GM19397 (cell line): Measurements from ENCODE around the gene IVNS1ABP.

Source experiments
- ATAC-seq: cut with Tn5 transposase; IDR thresholded peaks from one replicate; pipeline ENCODE4 v1.9.1; 2021; ENCODE audit warnings: mild to moderate bottlenecking, moderate library complexity; ENCODE audit not compliant: unreplicated experiment

IVNS1ABP gene

GRCh38 chr1:185295091-185295490 lies 22.0 kb downstream of the IVNS1ABP start:
- no peak for ATAC-seq

GRCh38 chr1:185293967-185294542 lies 23.0 kb downstream of the IVNS1ABP start:
- no peak for ATAC-seq

- no peak for ATAC-seq
These were observed 24.8 kb downstream of the IVNS1ABP start for GRCh38 chr1:185292237-185292636.

DNA sequence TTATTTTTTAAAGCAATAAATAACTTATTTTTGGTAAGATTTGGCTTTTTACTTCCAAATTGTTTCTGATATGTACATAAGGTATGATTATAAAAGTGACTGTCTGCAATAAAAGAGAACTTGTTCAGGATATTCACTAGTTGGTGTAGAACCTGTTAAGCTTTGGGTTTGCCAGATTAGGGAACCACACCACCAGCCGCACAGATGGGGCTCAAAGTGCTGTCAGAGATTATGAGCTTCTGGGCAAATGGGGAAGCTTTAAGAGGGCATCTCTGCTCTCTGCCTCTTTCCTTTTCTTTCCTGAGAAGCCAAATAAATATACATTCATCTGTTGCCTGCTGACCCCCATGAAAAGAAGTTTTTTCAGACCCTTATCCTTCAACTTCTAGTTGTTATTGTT lies 25.4 kb downstream of the IVNS1ABP start:
- ATAC-seq, result no peak

GRCh38 chr1:185291159-185291558 lies 25.9 kb downstream of the IVNS1ABP start:
- ATAC-seq, result no peak

DNA sequence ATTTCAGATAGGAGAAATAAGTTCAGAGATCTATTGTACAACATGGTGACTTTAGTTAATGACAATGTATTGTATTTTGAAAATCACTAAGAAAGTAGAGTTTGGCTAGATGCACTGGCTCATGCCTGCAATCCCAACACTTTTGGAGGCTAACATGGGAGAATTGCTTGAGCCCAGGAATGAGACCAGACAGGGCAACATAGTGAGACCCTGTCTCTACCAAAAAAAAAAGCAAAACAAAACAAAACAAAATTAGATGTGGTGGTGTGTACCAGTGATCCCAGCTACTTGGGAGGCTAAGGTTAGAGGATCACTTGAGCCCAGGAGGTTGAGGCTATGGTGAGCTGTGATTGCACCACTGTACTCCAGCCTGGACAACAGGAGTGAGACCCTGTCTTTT lies 27.2 kb downstream of the IVNS1ABP start:
- no peak for ATAC-seq

DNA sequence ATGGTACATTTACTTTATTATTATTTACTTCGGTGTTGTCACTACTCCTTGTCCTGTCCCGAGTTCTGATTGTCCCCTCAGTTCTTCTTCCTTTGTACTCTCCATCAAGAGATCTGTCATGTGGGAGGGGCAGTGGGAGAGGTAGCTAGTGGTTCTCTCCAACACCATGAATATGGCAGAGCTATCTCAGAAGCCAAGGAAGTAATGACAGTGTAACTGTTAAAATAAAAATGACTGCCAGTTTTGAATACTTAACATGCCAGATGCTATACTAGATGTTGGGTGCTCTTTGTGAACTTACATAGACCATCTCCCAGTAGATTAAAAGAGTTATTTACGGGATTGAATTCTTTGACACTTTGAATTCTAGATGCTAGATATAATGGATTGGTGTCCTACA lies 28.6 kb downstream of the IVNS1ABP start:
- ATAC-seq, result no peak

GRCh38 chr1:185287451-185287850 lies 29.6 kb downstream of the IVNS1ABP start:
- no peak for ATAC-seq

DNA sequence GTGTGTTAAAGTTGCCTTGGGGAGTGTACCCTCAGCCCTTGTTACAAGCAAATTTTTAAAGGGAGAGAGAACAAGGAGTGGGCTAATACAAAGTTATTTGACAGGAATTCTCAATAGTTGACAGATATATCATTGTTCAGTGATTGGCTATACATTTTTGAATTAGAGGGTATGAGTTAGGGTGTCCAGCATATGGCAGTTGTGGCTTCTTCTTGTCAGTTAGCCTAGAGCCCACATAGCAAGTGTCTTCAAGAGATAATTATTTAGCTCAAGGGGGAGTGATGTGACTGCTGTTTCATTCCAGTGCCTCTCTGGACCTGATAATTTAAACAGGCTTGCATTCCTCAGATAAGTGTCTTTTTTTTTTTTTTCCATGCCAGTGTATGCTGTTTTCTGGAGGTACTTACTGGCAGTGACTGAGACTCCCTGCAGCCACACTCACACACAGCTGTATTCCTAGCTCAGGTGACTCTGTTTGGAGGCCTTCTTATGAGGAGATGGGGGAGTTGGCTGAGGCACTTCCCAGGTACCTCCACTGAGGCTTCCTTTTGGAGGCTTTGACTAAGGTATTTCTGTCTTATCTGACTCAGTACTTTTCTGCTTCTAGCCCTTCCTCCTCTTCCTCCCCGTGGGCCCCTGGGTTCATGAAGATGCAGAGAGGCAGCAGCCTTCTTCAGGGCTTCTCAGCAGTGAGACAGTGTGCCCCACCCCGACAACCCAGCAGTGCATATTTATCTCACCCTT lies 32.3 kb downstream of the IVNS1ABP start:
- no peak for ATAC-seq

DNA sequence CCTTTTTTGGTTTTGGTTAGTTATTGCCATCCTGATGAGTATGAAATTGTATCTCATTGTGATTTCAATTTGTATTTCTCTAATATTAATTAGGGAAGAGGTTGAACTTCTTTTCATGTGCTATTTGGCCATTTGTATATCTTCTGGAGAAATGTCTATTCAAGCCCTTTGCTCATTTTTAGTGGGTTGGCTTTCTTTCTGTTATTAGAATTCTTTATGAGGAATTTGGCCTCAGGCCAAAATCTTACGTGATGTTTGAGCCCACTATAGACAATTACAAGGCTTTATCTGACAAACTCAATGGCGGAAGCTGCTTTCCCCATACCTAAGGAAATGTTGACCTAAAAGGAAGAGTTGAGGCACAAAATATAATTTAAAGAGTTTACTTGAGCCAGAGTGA lies 32.9 kb downstream of the IVNS1ABP start:
- ATAC-seq, result no peak

DNA sequence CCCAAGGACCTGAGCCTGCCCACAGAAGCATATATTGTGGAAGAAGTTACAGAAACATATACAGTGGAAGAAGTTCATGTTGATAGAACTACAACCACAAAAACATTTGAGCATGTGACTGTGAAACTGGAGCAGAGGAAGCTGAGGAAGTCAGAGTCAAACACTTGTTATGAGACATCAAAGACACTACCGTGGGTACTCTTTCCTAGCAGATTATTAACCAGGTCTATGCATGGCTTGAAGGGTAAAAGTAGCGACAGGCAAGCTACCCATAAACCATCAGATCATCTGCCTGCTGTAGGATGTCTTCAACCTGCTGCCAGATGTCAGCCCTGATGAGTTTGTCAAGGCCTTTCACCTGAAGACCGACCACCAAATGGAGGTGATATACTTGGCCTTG lies 35.8 kb downstream of the IVNS1ABP start:
- ATAC-seq, result peak; percentile 95

DNA sequence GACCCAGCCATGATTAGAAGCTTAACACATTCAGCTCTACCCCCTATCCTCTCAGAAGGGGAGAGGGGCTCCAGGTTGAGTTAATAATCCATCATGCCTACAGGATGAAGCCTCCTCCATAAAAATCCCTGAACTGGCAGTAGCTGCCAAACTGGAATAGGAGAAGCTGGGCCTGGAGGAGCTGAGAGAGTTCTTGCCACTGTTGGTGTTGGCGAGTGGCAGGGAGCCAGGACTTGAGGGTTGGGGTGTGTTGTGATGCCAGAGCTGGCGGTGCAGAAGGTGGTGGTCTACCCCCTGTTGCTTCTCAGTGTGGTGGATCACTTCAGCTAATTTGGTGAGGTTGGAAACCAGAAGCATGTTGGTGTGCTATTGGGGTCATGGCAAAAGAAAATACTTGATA lies 36.5 kb downstream of the IVNS1ABP start:
- no peak for ATAC-seq

GRCh38 chr1:185279571-185279970 lies 37.5 kb downstream of the IVNS1ABP start:
- no peak for ATAC-seq

DNA sequence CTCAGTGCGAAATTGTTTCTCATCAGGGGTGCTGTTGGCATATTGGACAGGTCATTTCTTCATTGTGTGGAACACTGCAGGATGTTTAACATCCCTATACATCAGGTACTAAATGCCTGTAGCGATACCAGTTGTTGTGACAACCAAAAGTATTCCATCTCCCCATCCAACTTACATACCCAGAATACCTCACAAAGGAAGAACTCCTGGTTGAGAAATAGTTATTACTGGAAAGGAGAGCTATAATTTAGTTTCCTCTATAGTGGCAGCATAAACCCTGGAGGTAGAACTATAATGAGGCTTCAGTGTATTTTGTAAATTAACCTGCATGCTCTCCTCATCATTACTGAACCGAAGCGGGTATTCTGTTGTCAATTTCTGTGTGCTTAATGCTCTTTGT lies 45.1 kb downstream of the IVNS1ABP start:
- ATAC-seq, result no peak

DNA sequence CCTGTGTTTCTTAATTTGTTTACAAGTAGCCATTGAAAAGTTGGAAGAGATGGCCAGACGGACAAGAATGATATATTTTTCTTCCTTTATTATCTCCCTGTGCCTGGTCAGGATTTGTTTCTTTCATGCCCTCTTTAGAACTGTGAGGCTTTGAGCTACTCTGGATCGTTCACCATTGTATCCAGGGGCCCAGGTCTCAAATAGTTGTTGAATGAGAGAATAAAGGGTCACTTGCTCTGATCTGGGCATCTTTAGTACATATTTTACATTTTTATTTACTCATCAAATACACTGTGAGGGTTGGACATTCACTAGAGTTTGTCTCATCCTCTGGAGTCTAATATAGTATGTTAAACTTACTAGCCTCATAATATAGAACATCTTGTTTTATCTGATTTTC lies 48.7 kb downstream of the IVNS1ABP start:
- no peak for ATAC-seq

GRCh38 chr1:185267701-185268100 lies 49.3 kb downstream of the IVNS1ABP start:
- ATAC-seq, result no peak

DNA sequence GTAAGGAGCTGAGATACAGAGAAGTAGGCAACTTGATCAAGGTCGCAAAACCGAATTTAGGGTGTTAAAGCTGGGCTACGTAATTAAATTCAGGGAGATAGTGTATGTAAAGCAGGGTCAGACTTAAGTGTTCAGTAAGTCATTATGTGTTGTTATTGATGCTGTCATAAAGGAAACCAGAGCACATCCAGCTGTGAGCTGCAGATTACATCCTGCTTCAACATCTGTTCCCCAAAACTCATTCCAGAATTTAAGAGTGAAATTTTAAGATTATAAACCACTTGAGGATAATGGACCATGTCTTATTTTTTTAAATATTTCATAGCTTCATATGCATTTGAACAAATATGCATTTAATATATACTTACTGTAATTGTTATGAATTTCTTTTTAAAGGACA lies 49.7 kb downstream of the IVNS1ABP start:
- no peak for ATAC-seq

DNA sequence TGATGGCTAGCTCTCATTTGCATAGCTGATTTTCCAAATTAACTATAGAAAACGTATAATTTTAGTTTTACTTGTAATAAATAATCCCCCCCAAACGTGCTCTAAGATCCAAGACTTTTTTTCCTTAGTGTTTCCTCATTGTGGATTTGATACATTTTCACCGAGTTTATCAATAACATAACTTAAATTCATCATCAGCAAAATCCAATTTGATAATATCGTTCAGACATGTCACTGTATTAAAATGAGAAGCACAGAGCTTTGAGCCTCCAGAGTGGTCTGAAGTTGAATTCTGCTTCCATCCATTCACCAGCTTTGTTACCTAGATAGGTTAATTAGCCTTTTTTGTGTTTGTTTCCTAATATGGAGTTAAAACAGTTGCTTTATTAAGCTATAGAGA lies 51.7 kb downstream of the IVNS1ABP start:
- ATAC-seq, result no peak

DNA sequence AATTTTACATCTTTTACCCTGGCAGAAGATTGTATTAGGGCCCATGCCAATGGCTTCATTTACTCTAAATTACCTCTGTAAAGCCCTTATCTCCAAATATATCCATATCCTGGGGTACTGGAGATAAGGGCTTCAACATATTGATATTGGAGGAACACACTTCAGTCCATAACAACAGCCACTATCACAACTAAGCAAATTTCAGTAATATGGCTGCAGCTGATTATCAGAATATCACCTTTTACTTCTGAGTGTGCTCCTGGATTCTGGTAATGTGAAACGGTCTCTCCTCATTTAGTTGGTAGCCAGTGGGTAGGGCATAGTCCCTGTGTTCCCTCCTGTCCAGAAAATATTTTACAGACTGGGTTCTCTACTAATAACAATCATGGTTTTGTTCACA lies 53.3 kb downstream of the IVNS1ABP start:
- no peak for ATAC-seq

- ATAC-seq, result no peak
These were observed 53.8 kb downstream of the IVNS1ABP start for GRCh38 chr1:185263292-185263691.

DNA sequence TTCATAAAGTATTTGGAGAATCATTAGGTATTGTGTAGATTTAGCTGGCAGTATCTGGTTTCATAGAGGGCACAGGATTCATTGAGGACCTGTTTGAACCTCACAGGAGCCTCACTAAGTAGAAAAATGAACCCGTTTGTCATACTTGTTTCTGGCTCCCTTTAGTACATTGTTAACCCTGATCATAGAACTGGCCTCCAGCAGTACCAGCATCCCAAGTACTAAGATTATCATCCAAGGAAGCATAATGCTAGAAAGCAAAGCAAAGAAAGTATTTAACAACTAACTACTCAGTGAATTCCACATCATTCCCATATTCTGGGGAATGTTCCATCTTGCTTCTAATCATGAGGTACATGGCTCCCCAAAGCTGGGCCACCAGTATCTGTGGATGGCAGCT lies 54.9 kb downstream of the IVNS1ABP start:
- no peak for ATAC-seq

DNA sequence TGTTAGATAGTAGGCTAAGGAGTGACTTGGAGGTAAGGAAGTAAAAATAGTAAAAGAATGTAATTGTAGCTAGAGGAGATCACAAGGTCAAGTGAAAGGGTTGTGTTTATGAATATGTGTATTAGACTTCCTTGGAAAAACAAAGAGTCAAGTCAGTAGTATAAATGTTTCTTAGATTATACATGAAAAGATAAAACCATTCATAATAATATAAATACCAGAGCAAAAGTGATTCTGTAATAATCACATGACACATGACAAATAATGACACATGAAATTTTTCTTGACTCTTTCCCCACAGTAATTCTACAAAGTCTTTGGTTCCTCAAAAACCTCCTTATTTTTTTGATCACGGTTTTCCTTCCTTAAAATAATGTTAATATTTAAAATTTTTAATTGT lies 56.4 kb downstream of the IVNS1ABP start:
- no peak for ATAC-seq

DNA sequence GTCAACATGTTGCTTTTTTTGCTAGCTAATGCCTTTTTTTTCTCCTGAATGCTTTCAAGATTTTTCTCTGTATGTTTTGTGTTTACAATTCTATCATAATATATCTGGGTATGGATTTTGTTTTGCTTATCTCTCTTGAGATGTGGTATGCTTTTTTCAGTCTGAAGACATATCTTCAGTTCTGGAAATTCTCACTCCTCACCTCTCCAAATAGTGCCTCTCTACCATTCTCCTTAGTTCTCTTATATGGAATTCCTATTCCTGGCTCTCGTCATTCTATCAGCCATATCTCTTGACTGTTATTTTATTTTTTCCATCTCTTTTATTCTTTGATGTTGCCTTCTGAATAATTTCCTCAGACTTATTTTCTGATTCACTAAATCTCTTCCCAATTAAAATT lies 58.4 kb downstream of the IVNS1ABP start:
- no peak for ATAC-seq
